Tibial nerve (tissue), 4 donors: Measurements from ENCODE around the gene GNA12. TPM values are rescaled to one million over a fixed set of nuclear protein-coding genes. Genes with fewer than 3 reads are reported as not detected.

Experiments used
- DNase-seq, 2 donors: peaks; one replicate each; pipeline ENCODE4 v3.0.0-alpha.2; 2019; ENCODE audit warnings: low spot score in 2 of 2
- H3K27ac ChIP-seq, 4 donors: fragments of 200-600 bp; sonication (generic) in 3 of 4; one replicate each; pipeline ENCODE4 v1.5.1; 2017 to 2019; ENCODE audit warnings: mild to moderate bottlenecking in 1 of 4
- H3K27me3 ChIP-seq, 2 donors: fragments of 200-600 bp; sonication (generic) in 1 of 2; one replicate each; pipeline versions ENCODE4 v1.5.1 to v1.6.0; 2017 to 2019
- H3K36me3 ChIP-seq, 3 donors: fragments of 200-600 bp; sonication (generic); one replicate each; pipeline ENCODE4 v1.5.1; 2018 to 2019
- H3K4me1 ChIP-seq, 4 donors: fragments of 200-600 bp; sonication (generic) in 3 of 4; one replicate each; pipeline ENCODE4 v1.5.1; 2017 to 2019
- H3K4me3 ChIP-seq, 4 donors: fragments of 200-600 bp; sonication (generic) in 3 of 4; one replicate each; pipeline ENCODE4 v1.5.1; 2017 to 2019; ENCODE audit warnings: mild to moderate bottlenecking in 1 of 4, moderate library complexity in 1 of 4
- H3K9me3 ChIP-seq, 4 donors: fragments of 200-600 bp; sonication (generic) in 3 of 4; one replicate each; pipeline ENCODE4 v1.5.1; 2017 to 2019
- CTCF ChIP-seq, 5 experiments: fragments of 200-600 bp in 3 of 5; fragments of 450-650 bp in 2 of 5; sonication (generic) in 3 of 5; IDR thresholded peaks; one replicate each; pipeline ENCODE4 v1.5.1; 2016 to 2019; ENCODE audit warnings: antibody characterized with exemption in 5 of 5, mild to moderate bottlenecking in 3 of 5, moderate library complexity in 2 of 5
- EP300 ChIP-seq, 2 donors: sonication (generic); formaldehyde crosslinking; IDR thresholded peaks; one replicate each; pipeline ENCODE4 v1.6.1; 2017; ENCODE audit warnings: antibody characterized with exemption in 2 of 2, mild to moderate bottlenecking in 1 of 2
- POLR2A ChIP-seq, 2 donors: fragments of 450-650 bp; IDR thresholded peaks; one replicate each; pipeline ENCODE4 v1.6.1; 2017; ENCODE audit warnings: antibody characterized with exemption in 2 of 2, mild to moderate bottlenecking in 2 of 2, moderate library complexity in 2 of 2
- WGBS, 2 donors: methylation state at CpG; one replicate each; pipeline ENCODE4 v1.1.5; 2018; 5-methylcytosine and 5-hydroxymethylcytosine counted together
- total RNA-seq, 4 donors: library from RNA; depleted of rRNA; stranded (reverse); fragments of >200 nt; gene quantifications; one replicate each; pipeline ENCODE4 v1.1.0, GENCODE V29; 2016

GNA12 gene
- total RNA-seq, 4 donors from 2014 or later, result 21.3 to 36.0 (median 29.4) TPM

GRCh38 chr7:2775376-2775775 lies 68.7 kb downstream of the GNA12 start:
- Histone ChIP-seq H3K27ac (no peak overlapping the region), H3K36me3 (peaks cover 0 to 42% (median 0%) of the 10 kb centered on the region in 3 donors), H3K9me3 (no peaks in the 10 kb centered on the region), H3K4me1 (no peaks in the 10 kb centered on the region), H3K4me3 (no peak overlapping the region), H3K27me3 (no peaks in the 10 kb centered on the region)
- DNase-seq, result no peak
- WGBS, 2 donors, result 83 to 86% methylated on average over 14 of the region's 14 CpGs
- TF ChIP-seq CTCF (IDR thresholded peaks at IDR 0.05) (no peak), POLR2A (IDR thresholded peaks at IDR 0.05) (no peak), EP300 (IDR thresholded peaks at IDR 0.05) (no peak)

- Histone ChIP-seq H3K36me3 (peaks cover 0 to 42% (median 0%) of the 10 kb centered on the region in 3 donors), H3K4me1 (no peaks in the 10 kb centered on the region), H3K27me3 (no peaks in the 10 kb centered on the region), H3K27ac (no peak overlapping the region), H3K4me3 (no peak overlapping the region), H3K9me3 (no peaks in the 10 kb centered on the region)
- TF ChIP-seq EP300 (IDR thresholded peaks at IDR 0.05), result no peak
- TF ChIP-seq CTCF (IDR thresholded peaks at IDR 0.05), result no peak
- TF ChIP-seq POLR2A (IDR thresholded peaks at IDR 0.05), result no peak
- WGBS, 2 donors, result 88 to 89% methylated on average over 7 of the region's 7 CpGs
- DNase-seq, result no peak
Observed at GRCh38 chr7:2774935-2775334, 69.2 kb downstream of the GNA12 start.

GRCh38 chr7:2774280-2774679 lies 69.8 kb downstream of the GNA12 start:
- Histone ChIP-seq H3K27me3 (no peaks in the 10 kb centered on the region), H3K27ac (no peak overlapping the region), H3K4me3 (no peak overlapping the region), H3K9me3 (peaks cover 0 to 2% (median 0%) of the 10 kb centered on the region in 4 donors), H3K36me3 (peaks cover 0 to 45% (median 0%) of the 10 kb centered on the region in 3 donors), H3K4me1 (no peaks in the 10 kb centered on the region)
- no peak for DNase-seq
- 86 to 87% methylated on average over 6 of the region's 6 CpGs for WGBS, 2 donors
- TF ChIP-seq CTCF (IDR thresholded peaks at IDR 0.05), result no peak
- no peak for TF ChIP-seq POLR2A (IDR thresholded peaks at IDR 0.05)
- no peak for TF ChIP-seq EP300 (IDR thresholded peaks at IDR 0.05)

GRCh38 chr7:2773608-2774007 lies 70.5 kb downstream of the GNA12 start:
- Histone ChIP-seq H3K9me3 (peaks cover 0 to 3% (median 0%) of the 10 kb centered on the region in 4 donors), H3K36me3 (peaks cover 0 to 46% (median 0%) of the 10 kb centered on the region in 3 donors), H3K27ac (no peak overlapping the region), H3K4me3 (no peak overlapping the region), H3K4me1 (no peaks in the 10 kb centered on the region), H3K27me3 (no peaks in the 10 kb centered on the region)
- no peak for TF ChIP-seq CTCF (IDR thresholded peaks at IDR 0.05)
- TF ChIP-seq POLR2A (IDR thresholded peaks at IDR 0.05), result no peak
- TF ChIP-seq EP300 (IDR thresholded peaks at IDR 0.05), result no peak
- no peak for DNase-seq
- 95 to 96% methylated on average over 11 of the region's 11 CpGs for WGBS, 2 donors

GRCh38 chr7:2771274-2771731 lies 72.8 kb downstream of the GNA12 start:
- Histone ChIP-seq H3K9me3 (peaks cover 0 to 3% (median 0%) of the 10 kb centered on the region in 4 donors), H3K4me3 (no peak overlapping the region), H3K4me1 (no peaks in the 10 kb centered on the region), H3K27me3 (no peaks in the 10 kb centered on the region), H3K36me3 (peaks cover 0 to 30% (median 0%) of the 10 kb centered on the region in 3 donors), H3K27ac (no peak overlapping the region)
- WGBS, 2 donors, result 87 to 91% methylated on average over 6 of the region's 6 CpGs
- DNase-seq, result no peak
- TF ChIP-seq CTCF (IDR thresholded peaks at IDR 0.05) (no peak), EP300 (IDR thresholded peaks at IDR 0.05) (no peak), POLR2A (IDR thresholded peaks at IDR 0.05) (no peak)
